Right lung (tissue), 10 donors: Measurements from ENCODE around the gene APEX2. TPM values are rescaled to one million over a fixed set of nuclear protein-coding genes. Genes with fewer than 3 reads are reported as not detected.
"Not testable (repeated sequence)": the region's sequence is repeated elsewhere in the genome, so short reads cannot be mapped to it uniquely, and the experiment has no call there.

Experiments used
- DNase-seq, 2 donors: peaks; one replicate each; pipeline ENCODE4 v3.0.0-alpha.2; 2013
- long read RNA-seq, 8 donors: transcript quantifications; one replicate each; lab custom pipeline, GENCODE V29; 2026
- polyA plus RNA-seq, 5 donors: library from polyadenylated mRNA; unstranded; fragments of 120-200 nt; gene quantifications; one replicate each; pipeline versions ENCODE4 v1.2.1 to v1.2.3, GENCODE V29; 2013; ENCODE audit warnings: inconsistent platforms in 1 of 5, low replicate concordance in 1 of 5; ENCODE audit not compliant: insufficient read length in 5 of 5, insufficient read depth in 1 of 5

APEX2 gene
- 10 to 100 TPM; 12.0 to 18.9 (median 13.6) TPM for polyA plus RNA-seq
- long read RNA-seq, donor 1, transcript APEX2-201 (6 exons, 3,245 nt): major isoform, 18 of 18 reads
- long read RNA-seq, donor 1, partial matches to known transcripts: 0 of 18 reads
- long read RNA-seq, donor 1, other reads (novel, unspliced or antisense): 0 of 18 reads
- long read RNA-seq, donor 2, transcript APEX2-201 (6 exons, 3,245 nt): major isoform, 6 of 6 reads
- long read RNA-seq, donor 2, partial matches to known transcripts: 0 of 6 reads
- long read RNA-seq, donor 2, other reads (novel, unspliced or antisense): 0 of 6 reads
- long read RNA-seq, donor 3, transcript APEX2-201 (6 exons, 3,245 nt): major isoform, 11 of 11 reads
- long read RNA-seq, donor 3, partial matches to known transcripts: 0 of 11 reads
- long read RNA-seq, donor 3, other reads (novel, unspliced or antisense): 0 of 11 reads
- long read RNA-seq, donor 4, partial matches to known transcripts: 0 of 4 reads
- long read RNA-seq, donor 4, other reads (novel, unspliced or antisense): 0 of 4 reads
- long read RNA-seq, donor 5, transcript APEX2-201 (6 exons, 3,245 nt): major isoform, 8 of 8 reads
- long read RNA-seq, donor 5, partial matches to known transcripts: 0 of 8 reads
- long read RNA-seq, donor 5, other reads (novel, unspliced or antisense): 0 of 8 reads
- long read RNA-seq, donor 6, transcript APEX2-201 (6 exons, 3,245 nt): major isoform, 13 of 22 reads
- long read RNA-seq, donor 6, partial matches to known transcripts: 9 of 22 reads
- long read RNA-seq, donor 6, other reads (novel, unspliced or antisense): 0 of 22 reads
- long read RNA-seq, donor 7, transcript APEX2-201 (6 exons, 3,245 nt): major isoform, 10 of 10 reads
- long read RNA-seq, donor 7, partial matches to known transcripts: 0 of 10 reads
- long read RNA-seq, donor 7, other reads (novel, unspliced or antisense): 0 of 10 reads
- long read RNA-seq, donor 8, partial matches to known transcripts: 5 of 7 reads
- long read RNA-seq, donor 8, other reads (novel, unspliced or antisense): 0 of 7 reads

GRCh38 chrX:54999717-55000598 lies at the start of gene APEX2:
Gene APEX2, plus strand, starts transcription at chrX:55000363. Its CDS starts 60 bp downstream, at chrX:55000423.
- DNase-seq: peak; percentile 89 to 90

GRCh38 chrX:54950730-54951375 lies 49.3 kb upstream of the APEX2 start:
- no peak for DNase-seq

GRCh38 chrX:54961750-54962149 lies 38.4 kb upstream of the APEX2 start:
- no peak for DNase-seq

- no peak for DNase-seq
These were observed 35.2 kb upstream of the APEX2 start for GRCh38 chrX:54964766-54965497.

GRCh38 chrX:54977387-54977786 lies 22.8 kb upstream of the APEX2 start:
- DNase-seq: no peak

- DNase-seq: no peak
These were observed 21.7 kb upstream of the APEX2 start for GRCh38 chrX:54978448-54978847.

- DNase-seq: no peak
These were observed 20.7 kb upstream of the APEX2 start for GRCh38 chrX:54979432-54979831.

GRCh38 chrX:54980334-54980733 lies 19.8 kb upstream of the APEX2 start:
- DNase-seq: no peak

- not testable (repeated sequence) for DNase-seq
These were observed 16.9 kb upstream of the APEX2 start for GRCh38 chrX:54983306-54983705.

GRCh38 chrX:54991706-54992105 lies 8.5 kb upstream of the APEX2 start:
- no peak for DNase-seq

- DNase-seq: no peak
These were observed 7.1 kb upstream of the APEX2 start for GRCh38 chrX:54992911-54993622.

GRCh38 chrX:54994099-54994498 lies 6.1 kb upstream of the APEX2 start, which contains the start of gene PFKFB1:
Gene PFKFB1, minus strand, starts transcription at chrX:54994188. Its CDS starts 181 bp downstream, at chrX:54994007.
- no peak for DNase-seq

GRCh38 chrX:54994668-54995351 lies 5.4 kb upstream of the APEX2 start:
- DNase-seq: no peak

- DNase-seq: no peak
These were observed 4.5 kb upstream of the APEX2 start for GRCh38 chrX:54995621-54996020.

GRCh38 chrX:55004231-55004630 lies 4.1 kb downstream of the APEX2 start:
- no peak for DNase-seq

GRCh38 chrX:55005256-55005655 lies 5.1 kb downstream of the APEX2 start:
- DNase-seq: no peak

GRCh38 chrX:55006827-55007621 lies 6.9 kb downstream of the APEX2 start:
- DNase-seq: no peak

- no peak for DNase-seq
These were observed 7.5 kb downstream of the APEX2 start for GRCh38 chrX:55007656-55008055.
